NCI-H1694 (cell line): ENCODE data around the gene CAMK1.

Source experiments
- DNase-seq: peaks from one replicate; lab custom pipeline; 2025; lab: John Stamatoyannopoulos, UW

The CAMK1 gene

DNA sequence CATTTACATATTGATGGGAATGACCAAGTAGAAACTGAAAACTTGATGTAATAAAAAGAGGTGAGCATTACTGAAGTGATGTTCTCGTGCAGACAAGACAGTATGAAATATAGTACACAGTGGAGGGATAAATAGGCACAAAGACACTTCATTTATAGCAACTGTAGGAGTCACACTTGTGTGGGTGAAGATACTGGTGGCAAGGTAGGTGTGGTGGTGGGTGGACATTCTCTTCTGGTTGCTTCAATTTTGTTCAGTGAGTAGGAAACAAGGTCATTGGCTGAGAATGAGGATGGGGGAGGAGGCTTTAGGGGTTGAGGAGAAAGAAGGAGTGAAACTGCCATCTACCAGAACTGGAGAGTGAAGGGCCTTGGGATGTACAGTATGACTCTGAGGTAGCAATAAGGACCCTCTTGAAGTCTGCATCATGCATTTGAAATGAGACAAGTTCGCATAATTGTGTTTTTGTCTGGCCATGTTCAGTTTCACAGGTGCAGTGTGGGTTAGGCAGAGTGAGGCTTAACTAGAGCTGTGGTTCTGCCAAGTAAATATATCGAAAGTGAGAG, 59.5 kb downstream of the CAMK1 start:
- no peak for DNase-seq
